ENCODE results near the gene GPS1. TPM values are rescaled to one million over a fixed set of nuclear protein-coding genes. Genes with fewer than 3 reads are reported as not detected.

GPS1 gene
- total RNA-seq, 4 donors from 2014 or later, result 76.0 to 326 (median 85.6) TPM

- Histone ChIP-seq H3K27ac (no peak overlapping the region), H3K27me3 (no peaks in the 10 kb centered on the region), H3K4me3 (no peak overlapping the region), H3K36me3 (no peaks in the 10 kb centered on the region), H3K4me1 (no peaks in the 10 kb centered on the region), H3K9me3 (no peaks in the 10 kb centered on the region)
- intact Hi-C loops (cut with DNase I; ENCODE audit: low total_unique reads), result no loop called here
- TF ChIP-seq CTCF (IDR thresholded peaks at IDR 0.05) (no peak), POLR2A (IDR thresholded peaks at IDR 0.05) (no peak)
- no peak for DNase-seq
Measured at GRCh38 chr17:82081546-82081945, 29.8 kb downstream of the GPS1 start.

GRCh38 chr17:82081966-82082365, 30.3 kb downstream of the GPS1 start:
- no peaks in the 10 kb centered on the region for H3K27me3 ChIP-seq
- intact Hi-C loops (cut with DNase I; ENCODE audit: low total_unique reads), result no loop called here
- no peaks in the 10 kb centered on the region for H3K4me1 ChIP-seq
- no peaks in the 10 kb centered on the region for H3K36me3 ChIP-seq
- H3K27ac ChIP-seq, result no peak overlapping the region
- TF ChIP-seq POLR2A (IDR thresholded peaks at IDR 0.05) (no peak), CTCF (IDR thresholded peaks at IDR 0.05) (no peak)
- H3K9me3 ChIP-seq, result no peaks in the 10 kb centered on the region
- no peak overlapping the region for H3K4me3 ChIP-seq
- DNase-seq, result no peak

- H3K4me3 ChIP-seq, result no peak overlapping the region
- no peaks in the 10 kb centered on the region for H3K4me1 ChIP-seq
- no peak for TF ChIP-seq POLR2A (IDR thresholded peaks at IDR 0.05)
- TF ChIP-seq CTCF (IDR thresholded peaks at IDR 0.05), result no peak
- DNase-seq, result no peak
- intact Hi-C loops (cut with DNase I; ENCODE audit: low total_unique reads), result no loop called here
- H3K9me3 ChIP-seq, result no peaks in the 10 kb centered on the region
- H3K27me3 ChIP-seq, result no peaks in the 10 kb centered on the region
- H3K36me3 ChIP-seq, result no peaks in the 10 kb centered on the region
- no peak overlapping the region for H3K27ac ChIP-seq
Measured at GRCh38 chr17:82082456-82082855, 30.8 kb downstream of the GPS1 start.

GRCh38 chr17:82083009-82083408, 31.3 kb downstream of the GPS1 start:
- H3K27ac ChIP-seq, result no peak overlapping the region
- DNase-seq, result no peak
- H3K4me1 ChIP-seq, result no peaks in the 10 kb centered on the region
- no peaks in the 10 kb centered on the region for H3K9me3 ChIP-seq
- H3K4me3 ChIP-seq, result no peak overlapping the region
- no peaks in the 10 kb centered on the region for H3K36me3 ChIP-seq
- H3K27me3 ChIP-seq, result no peaks in the 10 kb centered on the region
- intact Hi-C loops (cut with DNase I; ENCODE audit: low total_unique reads), result no loop called here
- TF ChIP-seq CTCF (IDR thresholded peaks at IDR 0.05) (no peak), POLR2A (IDR thresholded peaks at IDR 0.05) (no peak)

GRCh38 chr17:82083533-82084359, 32.0 kb downstream of the GPS1 start:
- no peaks in the 10 kb centered on the region for H3K27me3 ChIP-seq
- H3K9me3 ChIP-seq, result no peaks in the 10 kb centered on the region
- no peak overlapping the region for H3K27ac ChIP-seq
- no peaks in the 10 kb centered on the region for H3K36me3 ChIP-seq
- intact Hi-C loops (cut with DNase I; ENCODE audit: low total_unique reads), result no loop called here
- no peak for TF ChIP-seq POLR2A (IDR thresholded peaks at IDR 0.05)
- no peak for TF ChIP-seq CTCF (IDR thresholded peaks at IDR 0.05)
- DNase-seq, result no peak
- H3K4me1 ChIP-seq, result no peaks in the 10 kb centered on the region
- no peak overlapping the region for H3K4me3 ChIP-seq

Measured in uterus (tissue), 4 donors.